DMS53 (cell line): ENCODE results near the gene TNFSF12.

Source experiments
- DNase-seq: peaks from one replicate; lab custom pipeline; 2025; lab: John Stamatoyannopoulos, UW

The TNFSF12 gene

DNA sequence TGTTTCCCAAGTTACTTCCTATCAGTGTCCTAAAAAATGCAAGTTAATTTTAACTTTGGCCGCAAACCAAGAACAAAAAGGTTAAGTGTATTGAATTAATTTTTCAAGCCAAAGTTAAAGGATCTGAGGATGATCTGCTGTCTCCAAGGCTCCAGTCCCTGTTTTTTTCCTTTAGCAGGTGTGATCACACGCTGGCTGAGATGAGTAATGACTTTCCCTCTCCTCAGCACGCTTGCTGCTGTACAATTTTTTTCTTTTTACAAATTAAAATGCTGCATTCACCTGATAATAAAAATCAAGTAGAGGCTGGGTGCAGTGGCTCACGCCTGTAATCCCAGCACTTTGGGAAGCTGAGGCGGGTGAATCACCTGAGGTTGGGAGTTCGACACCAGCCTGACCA lies 3.9 kb upstream of the TNFSF12 start:
- DNase-seq, result no peak

- peak; percentile 62 for DNase-seq
Measured at GRCh38 chr17:7549401-7550055, 670 bp downstream of the TNFSF12 start.

DNA sequence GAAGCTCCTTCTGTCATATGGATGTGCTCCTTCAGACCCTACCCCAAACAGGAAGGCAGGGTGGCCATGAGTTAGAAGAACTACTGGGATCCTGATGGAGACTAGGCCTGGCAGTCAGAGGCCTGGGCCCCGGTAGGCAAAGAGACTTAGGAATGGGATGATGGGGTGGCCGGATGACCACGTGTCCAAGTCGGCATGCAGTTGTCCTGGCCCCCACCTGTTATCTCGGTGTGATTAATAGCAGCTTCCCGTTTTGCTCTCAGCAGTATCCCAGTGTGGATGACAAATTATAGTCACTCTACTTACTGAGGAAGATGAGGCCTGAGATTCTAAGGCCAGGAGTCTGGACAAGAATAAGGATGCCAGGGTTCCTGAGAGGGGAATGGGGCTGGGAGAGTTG lies 1.5 kb downstream of the TNFSF12 start:
- DNase-seq, result no peak

GRCh38 chr17:7551396-7551795 lies 2.5 kb downstream of the TNFSF12 start:
- DNase-seq, result no peak

DNA sequence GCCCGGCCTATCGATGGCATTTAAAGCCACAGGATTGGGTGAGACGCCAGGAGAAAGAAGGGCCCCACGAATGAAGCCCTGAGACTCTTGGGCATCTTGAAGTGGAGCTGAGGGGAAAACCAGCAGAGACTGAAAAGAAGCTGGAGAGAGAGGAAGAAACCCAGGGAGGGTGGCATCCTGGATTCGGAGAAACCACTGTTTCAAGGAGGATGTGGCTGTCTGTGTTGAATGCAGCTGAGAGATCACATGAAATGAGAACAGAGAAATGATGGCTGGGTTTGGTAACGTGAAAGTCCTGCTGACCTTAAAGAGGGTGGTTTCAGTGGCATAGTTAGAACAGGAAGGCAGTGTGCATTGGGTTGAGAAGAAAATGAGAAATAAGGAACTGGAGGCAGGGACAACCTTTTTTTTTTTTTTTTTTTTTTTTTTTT lies 3.8 kb downstream of the TNFSF12 start:
- DNase-seq, result no peak

GRCh38 chr17:7553356-7553755 lies 4.5 kb downstream of the TNFSF12 start:
- DNase-seq, result no peak

- DNase-seq, result no peak
Measured at GRCh38 chr17:7555320-7555948, 6.6 kb downstream of the TNFSF12 start.

- DNase-seq, result no peak
Measured at GRCh38 chr17:7556627-7557026, 7.8 kb downstream of the TNFSF12 start.

DNA sequence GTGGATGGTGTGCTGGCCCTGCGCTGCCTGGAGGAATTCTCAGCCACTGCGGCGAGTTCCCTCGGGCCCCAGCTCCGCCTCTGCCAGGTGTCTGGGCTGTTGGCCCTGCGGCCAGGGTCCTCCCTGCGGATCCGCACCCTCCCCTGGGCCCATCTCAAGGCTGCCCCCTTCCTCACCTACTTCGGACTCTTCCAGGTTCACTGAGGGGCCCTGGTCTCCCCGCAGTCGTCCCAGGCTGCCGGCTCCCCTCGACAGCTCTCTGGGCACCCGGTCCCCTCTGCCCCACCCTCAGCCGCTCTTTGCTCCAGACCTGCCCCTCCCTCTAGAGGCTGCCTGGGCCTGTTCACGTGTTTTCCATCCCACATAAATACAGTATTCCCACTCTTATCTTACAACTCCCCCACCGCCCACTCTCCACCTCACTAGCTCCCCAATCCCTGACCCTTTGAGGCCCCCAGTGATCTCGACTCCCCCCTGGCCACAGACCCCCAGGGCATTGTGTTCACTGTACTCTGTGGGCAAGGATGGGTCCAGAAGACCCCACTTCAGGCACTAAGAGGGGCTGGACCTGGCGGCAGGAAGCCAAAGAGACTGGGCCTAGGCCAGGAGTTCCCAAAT lies 8.4 kb downstream of the TNFSF12 start:
- no peak for DNase-seq

- DNase-seq, result peak; percentile 97
Measured at GRCh38 chr17:7557775-7558543, 9.1 kb downstream of the TNFSF12 start.

- peak; percentile 63 for DNase-seq
Measured at GRCh38 chr17:7558544-7559319, 9.9 kb downstream of the TNFSF12 start, which contains the start of gene TNFSF13. TSS of gene TNFSF13 (plus strand) at chr17:7558750. CDS start at chr17:7559040, 290 bp downstream.

DNA sequence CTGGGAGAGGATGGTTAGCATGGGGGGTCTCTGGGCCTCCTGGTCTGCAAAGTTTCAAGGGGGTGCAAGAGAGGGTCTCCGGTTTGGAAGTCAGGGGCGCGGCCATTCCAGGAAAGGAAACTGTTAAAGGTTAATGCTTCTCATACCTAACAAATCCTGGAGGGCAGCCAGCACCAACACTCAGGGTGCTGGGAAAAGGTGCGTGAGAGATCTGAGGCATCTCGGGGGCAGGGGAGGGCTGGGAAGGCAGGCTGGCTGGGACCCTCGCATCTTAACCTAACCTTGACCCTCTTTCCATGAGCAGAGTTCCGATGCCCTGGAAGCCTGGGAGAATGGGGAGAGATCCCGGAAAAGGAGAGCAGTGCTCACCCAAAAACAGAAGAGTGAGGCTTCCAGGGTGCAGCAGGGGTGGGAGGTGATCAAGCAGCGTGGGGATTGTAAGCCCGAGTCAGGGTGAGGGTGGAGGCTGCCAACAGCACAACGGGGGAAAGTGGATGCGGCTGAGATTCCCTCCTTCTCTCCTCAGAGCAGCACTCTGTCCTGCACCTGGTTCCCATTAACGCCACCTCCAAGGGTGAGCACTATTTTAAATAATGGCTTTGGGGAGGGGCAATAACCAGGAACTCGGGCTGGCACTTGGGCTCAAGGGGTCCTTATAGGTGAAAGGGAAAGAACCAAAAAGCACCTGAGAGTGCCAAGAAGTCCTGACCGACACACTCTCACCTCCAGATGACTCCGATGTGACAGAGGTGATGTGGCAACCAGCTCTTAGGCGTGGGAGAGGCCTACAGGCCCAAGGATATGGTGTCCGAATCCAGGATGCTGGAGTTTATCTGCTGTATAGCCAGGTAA lies 10.7 kb downstream of the TNFSF12 start:
- peak; percentile 45 for DNase-seq

GRCh38 chr17:7560172-7561027 lies 11.5 kb downstream of the TNFSF12 start:
- DNase-seq, result peak; percentile 90

DNA sequence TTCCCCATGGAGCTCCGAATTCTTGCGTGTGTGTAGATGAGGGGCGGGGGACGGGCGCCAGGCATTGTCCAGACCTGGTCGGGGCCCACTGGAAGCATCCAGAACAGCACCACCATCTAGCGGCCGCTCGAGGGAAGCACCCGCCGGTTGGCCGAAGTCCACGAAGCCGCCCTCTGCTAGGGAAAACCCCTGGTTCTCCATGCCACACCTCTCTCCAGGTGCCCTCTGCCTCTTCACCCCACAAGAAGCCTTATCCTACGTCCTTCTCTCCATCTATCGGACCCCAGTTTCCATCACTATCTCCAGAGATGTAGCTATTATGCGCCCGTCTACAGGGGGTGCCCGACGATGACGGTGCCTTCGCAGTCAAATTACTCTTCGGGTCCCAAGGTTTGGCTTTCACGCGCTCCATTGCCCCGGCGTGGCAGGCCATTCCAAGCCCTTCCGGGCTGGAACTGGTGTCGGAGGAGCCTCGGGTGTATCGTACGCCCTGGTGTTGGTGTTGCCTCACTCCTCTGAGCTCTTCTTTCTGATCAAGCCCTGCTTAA lies 12.2 kb downstream of the TNFSF12 start:
- DNase-seq, result peak; percentile 97

GRCh38 chr17:7561589-7562207 lies 12.8 kb downstream of the TNFSF12 start, which contains the start of gene SENP3:
TSS of gene SENP3 (plus strand) at chr17:7561919. CDS start at chr17:7563077, 1,158 bp downstream.
- DNase-seq, result peak; percentile 97

DNA sequence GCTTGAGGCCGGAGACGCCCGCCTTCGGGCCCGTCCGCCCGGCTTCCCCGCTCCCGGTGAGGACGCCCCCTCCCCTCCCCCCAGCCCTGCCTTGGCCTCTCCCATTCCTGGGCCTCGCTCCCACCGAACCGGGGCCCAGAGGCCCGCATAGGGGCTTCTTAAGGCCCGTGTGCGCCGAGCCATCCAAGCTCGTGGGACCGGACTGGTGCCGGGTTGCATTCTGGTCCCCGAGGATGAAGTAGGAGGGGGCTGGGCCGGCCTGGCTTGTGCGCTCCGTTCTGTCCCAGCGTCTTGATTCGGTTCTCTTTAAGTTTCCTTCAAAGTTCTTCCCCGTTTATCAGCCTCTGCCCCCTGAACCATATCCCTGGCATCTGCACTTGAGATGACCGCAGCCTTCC lies 13.3 kb downstream of the TNFSF12 start:
- peak; percentile 73 for DNase-seq

DNA sequence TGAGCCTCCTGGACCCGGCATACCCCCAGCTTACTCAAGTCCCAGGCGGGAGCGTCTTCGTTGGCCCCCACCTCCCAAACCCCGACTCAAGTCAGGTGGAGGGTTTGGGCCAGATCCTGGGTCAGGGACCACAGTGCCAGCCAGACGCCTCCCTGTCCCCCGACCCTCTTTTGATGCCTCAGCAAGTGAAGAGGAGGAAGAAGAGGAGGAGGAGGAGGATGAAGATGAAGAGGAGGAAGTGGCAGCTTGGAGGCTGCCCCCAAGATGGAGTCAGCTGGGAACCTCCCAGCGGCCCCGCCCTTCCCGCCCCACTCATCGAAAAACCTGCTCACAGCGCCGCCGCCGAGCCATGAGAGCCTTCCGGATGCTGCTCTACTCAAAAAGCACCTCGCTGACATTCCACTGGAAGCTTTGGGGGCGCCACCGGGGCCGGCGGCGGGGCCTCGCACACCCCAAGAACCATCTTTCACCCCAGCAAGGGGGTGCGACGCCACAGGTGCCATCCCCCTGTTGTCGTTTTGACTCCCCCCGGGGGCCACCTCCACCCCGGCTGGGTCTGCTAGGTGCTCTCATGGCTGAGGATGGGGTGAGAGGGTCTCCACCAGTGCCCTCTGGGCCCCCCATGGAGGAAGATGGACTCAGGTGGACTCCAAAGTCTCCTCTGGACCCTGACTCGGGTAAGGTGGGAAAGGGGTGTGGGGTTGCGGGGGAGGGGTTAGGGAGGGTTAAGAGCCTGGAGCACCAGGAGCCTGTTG lies 14.4 kb downstream of the TNFSF12 start:
- no peak for DNase-seq

DNA sequence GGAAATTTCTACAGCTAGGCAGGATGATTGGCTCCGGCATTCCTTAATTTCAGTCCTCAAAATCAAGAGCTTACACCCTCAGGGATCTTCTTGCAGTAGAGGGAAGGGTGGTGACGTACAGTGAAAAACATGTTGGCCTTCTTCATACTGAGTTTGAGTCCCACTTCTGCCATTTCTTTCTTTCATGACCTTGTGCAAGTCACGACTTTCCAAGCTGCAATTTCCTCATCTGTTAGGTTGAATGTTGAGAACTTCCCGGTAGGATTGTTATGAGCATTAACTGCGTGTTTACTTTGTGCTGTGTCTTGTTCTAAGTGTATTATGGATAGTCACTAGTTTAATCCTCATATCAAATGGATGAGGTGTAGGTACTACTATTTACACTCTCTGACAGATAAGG lies 20.7 kb downstream of the TNFSF12 start:
- DNase-seq, result no peak
